SK-N-MC (cell line): ENCODE measurements around the gene PXYLP1.

Source experiments
- DNase-seq: peaks from one replicate; pipeline ENCODE4 v3.0.0-alpha.2; 2011; ENCODE audit warnings: low read depth, low spot score
- H3K27ac ChIP-seq: fragments of 200-600 bp; sonication (generic); 2 replicates; pipeline ENCODE4 v1.5.1; 2016; ENCODE audit warnings: mixed run types
- H3K36me3 ChIP-seq: fragments of 200-600 bp; sonication (generic); 2 replicates; pipeline ENCODE4 v1.6.1; 2017; ENCODE audit warnings: antibody characterized with exemption, low read length, mixed read lengths; ENCODE audit not compliant: insufficient read depth
- H3K4me3 ChIP-seq: fragments of 200-600 bp; sonication (generic); 2 replicates; pipeline ENCODE4 v1.5.1; 2016
- H3K9ac ChIP-seq: fragments of 200-600 bp; sonication (generic); 2 replicates; pipeline ENCODE4 v1.8.0; 2017; ENCODE audit warnings: mixed run types, mixed read lengths; ENCODE audit not compliant: insufficient read length
- H3K9me3 ChIP-seq: fragments of 200-600 bp; sonication (generic); 2 replicates; pipeline ENCODE4 v1.6.1; 2017; ENCODE audit warnings: low read depth, mild to moderate bottlenecking, antibody characterized with exemption, low read length, moderate library complexity, mixed read lengths
- EZH2 ChIP-seq: fragments of 200-600 bp; sonication (generic); IDR thresholded peaks from one replicate; pipeline ENCODE4 v1.6.1; 2017; ENCODE audit warnings: antibody characterized with exemption
- FOXP2 ChIP-seq: optimal IDR thresholded peaks from 2 replicates; pipeline ENCODE3; 2011; ENCODE audit warnings: mild to moderate bottlenecking, moderate library complexity; ENCODE audit not compliant: insufficient read depth; ENCODE audit errors: extremely low read length, control extremely low read depth
- POLR2AphosphoS5 ChIP-seq: IDR thresholded peaks from 2 replicates; pipeline ENCODE4 v1.6.1; 2012; ENCODE audit warnings: mild to moderate bottlenecking, low read depth, low read length, borderline replicate concordance

PXYLP1 gene

DNA sequence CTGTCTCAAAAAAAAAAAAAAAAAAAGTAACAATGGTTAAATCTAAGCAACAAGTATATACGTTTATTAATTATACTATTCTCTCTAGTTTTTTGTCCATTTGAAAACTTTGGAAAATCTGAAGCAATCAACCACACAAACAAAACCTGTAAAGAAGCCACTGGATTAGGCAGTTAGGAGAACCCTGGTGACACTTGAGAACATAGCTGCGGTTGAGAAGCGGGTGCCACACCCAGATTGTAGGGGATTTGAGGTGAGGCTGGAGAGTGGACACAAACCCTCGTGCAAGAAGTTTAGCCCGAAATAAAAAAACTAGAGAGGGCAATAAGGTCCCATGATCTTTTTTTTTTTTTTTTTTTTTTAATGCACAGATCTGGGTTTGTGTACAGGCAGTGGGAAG lies 110.8 kb downstream of the PXYLP1 start:
- TF ChIP-seq FOXP2 (no peak), POLR2AphosphoS5 (no peak), EZH2 (no peak)
- Histone ChIP-seq H3K9me3 (no peaks in the 10 kb centered on the region), H3K4me3 (no peak overlapping the region), H3K27ac (no peak overlapping the region), H3K36me3 (no peaks in the 10 kb centered on the region), H3K9ac (no peak overlapping the region)
- no peak for DNase-seq

DNA sequence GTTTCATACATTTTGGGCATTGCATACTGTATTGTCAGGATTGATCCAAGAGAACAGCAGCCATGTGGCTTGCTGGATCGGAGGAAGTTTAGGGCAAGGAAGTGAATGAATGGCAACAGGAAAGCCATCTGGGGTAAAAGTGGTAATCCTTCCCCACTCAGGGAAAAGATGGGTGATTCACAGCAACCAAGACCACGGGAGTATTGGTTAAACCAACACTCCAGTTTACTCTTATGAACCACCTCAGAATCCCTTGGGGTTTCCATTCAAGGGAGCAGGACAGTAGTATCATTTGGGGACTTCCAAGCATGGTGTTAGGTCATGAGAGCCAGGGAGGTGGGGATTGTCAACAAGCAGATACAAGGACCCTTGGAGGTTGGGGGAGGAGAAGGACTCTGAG lies 111.5 kb downstream of the PXYLP1 start:
- Histone ChIP-seq H3K9ac (no peak overlapping the region), H3K9me3 (no peaks in the 10 kb centered on the region), H3K4me3 (no peak overlapping the region), H3K36me3 (no peaks in the 10 kb centered on the region), H3K27ac (no peak overlapping the region)
- DNase-seq: no peak
- no peak for TF ChIP-seq EZH2
- TF ChIP-seq FOXP2: no peak
- TF ChIP-seq POLR2AphosphoS5: no peak

- DNase-seq: no peak
- TF ChIP-seq EZH2 (no peak), FOXP2 (no peak)
Observed at GRCh38 chr3:141343865-141344271, 112.2 kb downstream of the PXYLP1 start.

More at GRCh38 chr3:141343865-141344271, 112.2 kb downstream of the PXYLP1 start:
- H3K36me3 ChIP-seq: no peaks in the 10 kb centered on the region
- H3K4me3 ChIP-seq: no peak overlapping the region
- no peaks in the 10 kb centered on the region for H3K9me3 ChIP-seq
- no peak overlapping the region for H3K27ac ChIP-seq
- no peak overlapping the region for H3K9ac ChIP-seq
